NCI-H2227 treated with DMSO at 0.1 percent for 48 hours (cell line): ENCODE measurements around the gene CIAO2B.
"Not testable (repeated sequence)": the region's sequence is repeated elsewhere in the genome, so short reads cannot be mapped to it uniquely, and the experiment has no call there.

Experiments
- DNase-seq: peaks from one replicate; lab custom pipeline; 2025; lab: John Stamatoyannopoulos, UW

CIAO2B gene

GRCh38 chr16:66936889-66937554, 2.8 kb upstream of the CIAO2B start:
- DNase-seq = no peak

GRCh38 chr16:66936462-66936861, 2.3 kb upstream of the CIAO2B start:
- DNase-seq = no peak

GRCh38 chr16:66935314-66936011, 1.3 kb upstream of the CIAO2B start, which contains the start of gene CES2:
Gene CES2, plus strand, starts transcription at chr16:66935516. Its CDS starts 120 bp downstream, at chr16:66935636.
- no peak for DNase-seq

GRCh38 chr16:66934839-66935313, 674 bp upstream of the CIAO2B start:
- DNase-seq = not testable (repeated sequence)

GRCh38 chr16:66933776-66934137, 445 bp downstream of the CIAO2B start:
- no peak for DNase-seq

- no peak for DNase-seq
Observed at GRCh38 chr16:66932076-66932475, 2.1 kb downstream of the CIAO2B start.

- DNase-seq = no peak
Observed at GRCh38 chr16:66931665-66932064, 2.5 kb downstream of the CIAO2B start.

- no peak for DNase-seq
Observed at GRCh38 chr16:66930189-66930588, 4.0 kb downstream of the CIAO2B start.

- no peak for DNase-seq
Observed at GRCh38 chr16:66928702-66929388, 5.4 kb downstream of the CIAO2B start.

GRCh38 chr16:66927918-66928649, 6.1 kb downstream of the CIAO2B start:
- DNase-seq = no peak

- DNase-seq = no peak
Observed at GRCh38 chr16:66926961-66927436, 7.2 kb downstream of the CIAO2B start.

- no peak for DNase-seq
Observed at GRCh38 chr16:66926171-66926947, 7.8 kb downstream of the CIAO2B start.

- DNase-seq = no peak
Observed at GRCh38 chr16:66925322-66925840, 8.8 kb downstream of the CIAO2B start, which contains the start of gene RRAD. Gene RRAD, minus strand, starts transcription at chr16:66925535. Its CDS starts 356 bp downstream, at chr16:66925179.

- no peak for DNase-seq
Observed at GRCh38 chr16:66924527-66925321, 9.5 kb downstream of the CIAO2B start.

GRCh38 chr16:66923866-66924265, 10.3 kb downstream of the CIAO2B start:
- DNase-seq = no peak

- no peak for DNase-seq
Observed at GRCh38 chr16:66923247-66923731, 10.9 kb downstream of the CIAO2B start.

GRCh38 chr16:66921729-66922450, 12.3 kb downstream of the CIAO2B start:
- DNase-seq = no peak

GRCh38 chr16:66920924-66921680, 13.1 kb downstream of the CIAO2B start:
- no peak for DNase-seq

- no peak for DNase-seq
Observed at GRCh38 chr16:66920299-66920590, 14.0 kb downstream of the CIAO2B start.
